Esophagus muscularis mucosa (tissue), 4 donors: Measurements from ENCODE around the gene SLC29A1. TPM values are rescaled to one million over a fixed set of nuclear protein-coding genes. Genes with fewer than 3 reads are reported as not detected.
A peak's percentile ranks its signal among the peaks of the same experiment; 100 is the strongest.

Experiments used
- DNase-seq: peaks from one replicate; pipeline ENCODE4 v3.0.0-alpha.2; 2017; ENCODE audit errors: extremely low spot score
- H3K27ac ChIP-seq, 4 donors: fragments of 200-600 bp; sonication (generic); replicated peaks in 1 of 4; 1 replicate in 3 of 4; 2 replicates in 1 of 4; pipeline ENCODE4 v1.5.1; 2016 to 2019; ENCODE audit warnings: mild to moderate bottlenecking in 1 of 4
- H3K27me3 ChIP-seq, 4 donors: fragments of 200-600 bp; sonication (generic); one replicate each; pipeline versions ENCODE4 v1.5.1 to v1.6.0; 2016 to 2019
- H3K36me3 ChIP-seq, 4 donors: fragments of 200-600 bp; sonication (generic); one replicate each; pipeline ENCODE4 v1.5.1; 2016 to 2019
- H3K4me1 ChIP-seq, 4 donors: fragments of 200-600 bp; sonication (generic); one replicate each; pipeline ENCODE4 v1.5.1; 2016 to 2019
- H3K4me3 ChIP-seq, 4 donors: fragments of 200-600 bp; sonication (generic); 1 replicate in 2 of 4; 2 replicates in 2 of 4; pipeline ENCODE4 v1.5.1; 2016 to 2019; ENCODE audit warnings: mild to moderate bottlenecking in 4 of 4, moderate library complexity in 1 of 4
- H3K9me3 ChIP-seq, 4 donors: fragments of 200-600 bp; sonication (generic); 1 replicate in 3 of 4; 2 replicates in 1 of 4; pipeline ENCODE4 v1.5.1; 2016 to 2019
- EP300 ChIP-seq: sonication (generic); formaldehyde crosslinking; IDR thresholded peaks from one replicate; pipeline ENCODE4 v1.6.1; 2017; ENCODE audit warnings: antibody characterized with exemption
- POLR2A ChIP-seq: fragments of 450-650 bp; IDR thresholded peaks from one replicate; pipeline ENCODE4 v1.6.1; 2017; ENCODE audit warnings: antibody characterized with exemption, moderate library complexity, mild to moderate bottlenecking, low read depth
- POLR2AphosphoS5 ChIP-seq, 2 donors: sonication (generic); formaldehyde crosslinking; IDR thresholded peaks; one replicate each; pipeline ENCODE4 v1.6.1; 2017; ENCODE audit warnings: antibody characterized with exemption in 2 of 2
- WGBS: methylation state at CpG from one replicate; pipeline ENCODE4 v1.1.5; 2018; 5-methylcytosine and 5-hydroxymethylcytosine counted together
- intact Hi-C: fragments of 100-400 bp; cut with DNase I; formaldehyde crosslinking; loops from one replicate; pipeline ENCODE4 v1.15.1; 2023
- total RNA-seq, 4 donors: library from RNA; depleted of rRNA; stranded (reverse); fragments of >200 nt; gene quantifications; one replicate each; pipeline versions ENCODE4 v1.1.0 to v1.2.1, GENCODE V29; 2016
- TF ChIP-seq, protein P1 (sequence below), 3 experiments: fragments of 200-600 bp in 2 of 3; fragments of 450-650 bp in 1 of 3; sonication (generic) in 2 of 3; IDR thresholded peaks; one replicate each; pipeline ENCODE4 v1.5.1; 2017 to 2019; ENCODE audit warnings: antibody characterized with exemption in 3 of 3, mild to moderate bottlenecking in 2 of 3, moderate library complexity in 1 of 3

SLC29A1 gene
- total RNA-seq, 4 donors from 2014 or later, result 68.9 to 159 (median 138) TPM

DNA sequence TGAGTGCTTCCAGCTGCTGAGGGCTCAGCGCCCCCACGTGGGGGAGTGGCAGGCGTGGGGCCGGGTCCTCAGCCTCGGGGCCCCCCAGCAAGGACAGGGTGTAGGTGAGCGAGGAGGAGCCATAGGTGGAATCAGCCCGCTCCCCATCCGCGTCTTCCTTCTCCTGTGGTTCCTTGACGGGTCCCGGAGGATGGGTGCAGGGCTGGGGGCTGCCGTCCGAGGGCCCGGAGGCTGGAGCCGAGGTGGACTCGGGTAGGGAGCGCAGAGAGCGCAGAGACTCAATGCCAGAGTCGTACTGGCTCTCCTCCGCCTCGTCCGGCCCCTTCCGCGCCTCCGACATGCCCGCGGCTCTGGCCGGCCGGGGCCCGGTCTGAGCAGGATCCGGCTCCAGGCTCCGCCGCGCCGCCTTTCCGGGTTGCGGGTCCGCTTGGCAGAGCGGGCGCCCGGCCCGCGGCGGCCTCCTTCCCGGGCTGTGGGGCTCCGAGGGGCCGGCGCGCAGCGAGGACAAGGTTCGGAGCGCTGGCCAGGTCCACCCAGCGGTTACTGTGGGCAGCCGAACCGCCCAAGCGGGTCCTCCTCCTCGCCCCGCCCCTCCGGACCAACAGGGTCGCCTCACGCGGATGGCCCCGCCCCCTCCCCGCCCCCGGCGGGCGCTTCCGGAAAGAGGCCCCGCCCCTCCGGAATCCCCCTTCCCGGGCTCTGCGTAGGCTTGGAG lies 41.8 kb downstream of the SLC29A1 start, which contains the start of gene NFKBIE:
Gene NFKBIE, minus strand, starts transcription at position 545 of the 715 bp plus-strand sequence. Its CDS starts 205 bp downstream, at position 340.
- peaks cover 23 to 46% (median 35%) of the 10 kb centered on the region in 4 donors for H3K4me1 ChIP-seq
- H3K27ac ChIP-seq, result peak within 1 kb of the TSS; percentile 85 to 90 (median 86)
- under 1% methylated on average over 67 of the region's 72 CpGs for WGBS
- H3K36me3 ChIP-seq, result peaks cover 0 to 8% (median under 1%) of the 10 kb centered on the region in 4 donors
- TF ChIP-seq POLR2A (peak; percentile 62), EP300 (no peak), POLR2AphosphoS5 (IDR thresholded peaks at IDR 0.05) (peak; percentile 78 to 89)
- TF ChIP-seq, protein P1, sequence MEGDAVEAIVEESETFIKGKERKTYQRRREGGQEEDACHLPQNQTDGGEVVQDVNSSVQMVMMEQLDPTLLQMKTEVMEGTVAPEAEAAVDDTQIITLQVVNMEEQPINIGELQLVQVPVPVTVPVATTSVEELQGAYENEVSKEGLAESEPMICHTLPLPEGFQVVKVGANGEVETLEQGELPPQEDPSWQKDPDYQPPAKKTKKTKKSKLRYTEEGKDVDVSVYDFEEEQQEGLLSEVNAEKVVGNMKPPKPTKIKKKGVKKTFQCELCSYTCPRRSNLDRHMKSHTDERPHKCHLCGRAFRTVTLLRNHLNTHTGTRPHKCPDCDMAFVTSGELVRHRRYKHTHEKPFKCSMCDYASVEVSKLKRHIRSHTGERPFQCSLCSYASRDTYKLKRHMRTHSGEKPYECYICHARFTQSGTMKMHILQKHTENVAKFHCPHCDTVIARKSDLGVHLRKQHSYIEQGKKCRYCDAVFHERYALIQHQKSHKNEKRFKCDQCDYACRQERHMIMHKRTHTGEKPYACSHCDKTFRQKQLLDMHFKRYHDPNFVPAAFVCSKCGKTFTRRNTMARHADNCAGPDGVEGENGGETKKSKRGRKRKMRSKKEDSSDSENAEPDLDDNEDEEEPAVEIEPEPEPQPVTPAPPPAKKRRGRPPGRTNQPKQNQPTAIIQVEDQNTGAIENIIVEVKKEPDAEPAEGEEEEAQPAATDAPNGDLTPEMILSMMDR (IDR thresholded peaks at IDR 0.05), result peak in 2 of 3 experiments; percentile 20 to 22
- no peaks in the 10 kb centered on the region for H3K9me3 ChIP-seq
- peaks cover 4 to 23% (median 11%) of the 10 kb centered on the region in 4 donors for H3K27me3 ChIP-seq
- peak; percentile 98 for DNase-seq
- H3K4me3 ChIP-seq, result peak within 1 kb of the TSS; percentile 75 to 86 (median 80)
- intact Hi-C loops, result no loop called here

DNA sequence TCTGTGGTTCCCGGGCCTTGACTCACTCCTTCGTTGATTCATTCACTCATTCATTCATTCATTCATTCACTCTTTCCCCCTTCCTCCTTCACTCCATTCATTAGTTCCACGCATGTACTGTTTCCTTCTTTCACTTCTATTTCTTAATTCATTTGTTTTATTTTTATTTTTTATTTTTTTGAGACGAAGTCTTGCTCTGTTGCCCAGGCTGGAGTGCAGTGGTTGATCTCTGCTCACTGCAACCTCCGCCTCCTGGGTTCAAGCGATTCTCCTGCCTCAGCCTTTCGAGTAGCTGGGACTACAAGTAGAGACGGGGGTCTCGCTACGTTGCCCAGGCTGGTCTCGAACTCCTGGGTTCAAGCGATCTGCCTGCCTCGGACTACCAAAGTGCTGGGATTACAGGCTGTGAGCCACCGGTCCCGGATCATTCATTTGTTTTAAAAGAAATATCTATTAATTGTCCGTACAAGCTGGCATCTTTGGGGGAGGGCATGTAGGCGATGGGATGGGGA lies 42.4 kb downstream of the SLC29A1 start:
- TF ChIP-seq POLR2A (no peak), POLR2AphosphoS5 (IDR thresholded peaks at IDR 0.05) (no peak), EP300 (no peak)
- TF ChIP-seq, protein P1 (IDR thresholded peaks at IDR 0.05), result no peak
- Histone ChIP-seq H3K9me3 (no peaks in the 10 kb centered on the region), H3K27me3 (peaks cover 4 to 29% (median 15%) of the 10 kb centered on the region in 4 donors), H3K4me3 (peak overlapping the region; percentile 75 to 86 (median 80)), H3K27ac (peak overlapping the region; percentile 85 to 90 (median 86)), H3K4me1 (peaks cover 26 to 52% (median 40%) of the 10 kb centered on the region in 4 donors), H3K36me3 (peaks cover 0 to 6% (median 0%) of the 10 kb centered on the region in 4 donors)
- 65% methylated on average over 17 of the region's 17 CpGs for WGBS
- DNase-seq, result no peak
- intact Hi-C loops, result no loop called here

DNA sequence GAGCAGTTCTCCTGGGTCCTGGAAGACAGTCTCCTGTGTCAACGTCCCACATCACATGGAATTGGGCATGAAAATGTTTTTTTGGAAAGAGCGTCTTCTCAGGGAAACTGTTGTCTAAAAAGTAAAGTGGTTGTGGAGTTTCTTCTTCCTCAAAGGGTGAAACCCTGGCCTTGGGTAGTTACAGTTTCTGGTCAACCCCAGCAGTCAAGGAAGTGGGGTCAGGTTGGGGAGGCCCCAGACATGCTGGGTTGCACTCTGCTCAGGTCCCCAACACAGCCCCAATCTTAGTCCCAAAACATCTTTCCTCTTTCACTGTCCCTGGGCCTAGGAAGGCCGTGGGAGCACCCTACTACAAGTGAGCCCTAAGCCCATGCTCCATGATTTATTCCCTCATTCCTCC lies 43.0 kb downstream of the SLC29A1 start:
- no peak overlapping the region for H3K4me3 ChIP-seq
- TF ChIP-seq, protein P1 (IDR thresholded peaks at IDR 0.05), result no peak
- no peak for TF ChIP-seq POLR2A
- TF ChIP-seq EP300, result no peak
- no peak for TF ChIP-seq POLR2AphosphoS5 (IDR thresholded peaks at IDR 0.05)
- peaks cover 0 to 5% (median 0%) of the 10 kb centered on the region in 4 donors for H3K36me3 ChIP-seq
- H3K9me3 ChIP-seq, result no peaks in the 10 kb centered on the region
- DNase-seq, result no peak
- intact Hi-C loops, result no loop called here
- WGBS, result 85% methylated on average over 3 of the region's 3 CpGs
- H3K27me3 ChIP-seq, result peaks cover 4 to 35% (median 19%) of the 10 kb centered on the region in 4 donors
- H3K27ac ChIP-seq, result no peak overlapping the region
- H3K4me1 ChIP-seq, result peaks cover 26 to 58% (median 46%) of the 10 kb centered on the region in 4 donors

DNA sequence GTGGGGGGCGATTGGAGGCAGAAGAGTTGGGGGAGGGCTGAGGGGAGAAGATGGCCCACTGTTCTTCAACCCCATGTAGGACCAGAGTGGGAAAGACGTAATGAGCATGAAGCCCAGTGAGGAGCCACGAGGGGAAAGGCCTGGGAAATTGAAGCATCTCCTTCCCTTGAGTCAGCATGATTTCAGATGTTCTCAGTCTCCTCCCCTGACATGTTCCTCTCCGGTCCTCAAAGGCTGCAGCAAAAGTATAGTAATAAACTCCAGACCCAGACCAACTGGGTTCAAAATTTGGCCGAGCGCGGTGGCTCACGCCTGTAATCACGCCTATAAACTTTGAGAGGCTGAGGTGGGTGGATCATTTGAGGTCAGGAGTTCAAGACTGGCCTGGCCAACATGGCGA lies 43.9 kb downstream of the SLC29A1 start:
- Histone ChIP-seq H3K4me3 (no peak overlapping the region), H3K9me3 (no peaks in the 10 kb centered on the region), H3K27me3 (peaks cover 4 to 44% (median 26%) of the 10 kb centered on the region in 4 donors), H3K36me3 (no peaks in the 10 kb centered on the region), H3K27ac (no peak overlapping the region), H3K4me1 (peaks cover 26 to 51% (median 43%) of the 10 kb centered on the region in 4 donors)
- TF ChIP-seq EP300, result no peak
- TF ChIP-seq POLR2A, result no peak
- no peak for TF ChIP-seq POLR2AphosphoS5 (IDR thresholded peaks at IDR 0.05)
- TF ChIP-seq, protein P1 (IDR thresholded peaks at IDR 0.05), result no peak
- WGBS, result 68% methylated on average over 10 of the region's 10 CpGs
- no peak for DNase-seq
- intact Hi-C loops, result no loop called here
